ENCODE results near the gene TOPORS. TPM values are rescaled to one million over a fixed set of nuclear protein-coding genes. Genes with fewer than 3 reads are reported as not detected.

Gene TOPORS
- total RNA-seq, 2 experiments from 2014 or later, result 14.3 to 15.2 TPM

DNA sequence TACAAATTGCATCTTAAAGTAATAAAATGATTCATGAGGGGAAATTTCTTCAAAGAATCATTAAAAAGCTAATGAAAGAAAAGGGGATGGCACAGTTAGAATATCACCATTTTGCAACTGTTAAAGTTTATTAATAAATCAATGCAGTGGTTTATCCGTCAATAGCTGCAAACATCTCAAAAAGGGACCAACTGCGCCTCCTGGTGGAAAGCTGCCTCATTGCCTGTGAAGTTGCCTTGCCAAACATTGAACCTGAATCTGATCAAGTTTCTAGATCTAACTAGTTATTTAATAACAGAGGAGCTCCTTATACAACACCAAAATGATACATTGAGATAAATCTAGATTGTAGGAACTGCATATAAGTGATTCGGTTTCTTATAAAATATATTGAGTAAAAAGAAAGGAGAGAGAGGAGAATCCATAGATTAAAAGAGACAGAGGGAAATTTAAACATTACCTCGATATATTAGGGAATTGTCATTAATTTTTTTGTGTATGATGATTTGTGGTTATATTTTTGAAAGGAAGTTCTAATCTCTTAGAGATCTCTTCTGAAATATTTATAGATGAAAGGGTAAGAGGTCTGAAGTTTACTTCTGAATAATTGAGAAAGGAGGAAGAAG lies 27.4 kb upstream of the TOPORS start:
- DNase-seq, result peak; percentile 89
- Mint-ChIP-seq H3K36me3 (ENCODE audit: low read depth) (no peaks in the 10 kb centered on the region), H3K4me3 (no peak overlapping the region), H3K27me3 (ENCODE audit: low read depth) (peaks cover 13% of the 10 kb centered on the region), H3K27ac (no peak overlapping the region), H3K4me1 (ENCODE audit: low read depth) (no peaks in the 10 kb centered on the region), H3K9me3 (no peaks in the 10 kb centered on the region)
- intact Hi-C loops (cut with micrococcal nuclease), result loop anchor here (1.0 kb wide), 1 partner anchor 201 kb away; no protein-coding TSS in a partner anchor
- CTCF ChIA-PET, result interaction anchor here (0.5 to 8.8 kb wide), 27 partner anchors 8 to 394 kb away, joined by 3 to 322 read pairs (median 4); partner anchors contain the start of genes ACO1 and RIGI

DNA sequence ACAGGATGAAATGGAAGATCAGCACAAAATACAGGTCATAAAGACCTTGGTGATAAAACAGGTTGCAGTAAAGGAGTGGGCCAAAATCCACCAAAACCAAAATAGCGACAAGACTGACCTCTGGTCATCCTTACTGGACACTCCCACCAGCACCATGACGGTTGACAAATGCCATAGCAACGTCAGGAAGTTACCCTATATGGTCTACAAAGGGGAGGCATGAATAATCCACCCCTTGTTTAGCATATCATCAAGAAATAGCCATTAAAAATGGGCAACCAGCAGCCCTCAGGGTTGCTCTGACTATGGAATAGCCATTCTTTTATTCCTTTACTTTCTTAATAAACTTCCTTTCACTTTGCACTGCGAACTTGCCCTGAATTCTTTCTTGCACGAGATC lies 26.6 kb upstream of the TOPORS start:
- Mint-ChIP-seq H3K27ac (no peak overlapping the region), H3K27me3 (ENCODE audit: low read depth) (peaks cover 11% of the 10 kb centered on the region), H3K4me1 (ENCODE audit: low read depth) (peaks cover 1% of the 10 kb centered on the region), H3K36me3 (ENCODE audit: low read depth) (no peaks in the 10 kb centered on the region), H3K9me3 (no peaks in the 10 kb centered on the region), H3K4me3 (no peak overlapping the region)
- intact Hi-C loops (cut with micrococcal nuclease), result loop anchor here (1.0 kb wide), 1 partner anchor 200 kb away; no protein-coding TSS in a partner anchor
- CTCF ChIA-PET, result interaction anchor here (0.7 to 8.8 kb wide), 18 partner anchors 9 to 395 kb away, joined by 3 to 322 read pairs (median 4); partner anchors contain the start of genes ACO1 and RIGI
- no peak for DNase-seq

DNA sequence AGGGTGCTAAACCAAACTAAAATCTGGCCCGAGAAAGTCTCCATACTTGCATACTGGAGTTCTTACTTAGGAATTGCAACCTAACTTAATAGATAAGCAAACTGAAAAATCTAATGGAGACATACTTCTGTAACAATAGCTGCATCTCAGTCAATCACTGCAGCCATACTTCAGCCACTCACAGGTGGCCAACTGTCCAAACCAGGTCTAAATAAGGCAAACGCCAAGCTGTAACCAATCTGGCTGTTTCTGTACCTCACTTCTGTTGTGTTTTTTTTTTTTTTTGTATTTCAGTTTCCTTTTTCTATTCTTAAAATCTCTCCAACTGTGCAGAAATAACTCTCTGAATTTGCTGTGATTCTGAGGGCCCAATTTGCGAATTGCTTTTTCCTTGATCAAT lies 24.9 kb upstream of the TOPORS start:
- Mint-ChIP-seq H3K4me3 (no peak overlapping the region), H3K36me3 (ENCODE audit: low read depth) (peaks cover 3% of the 10 kb centered on the region), H3K27ac (no peak overlapping the region), H3K4me1 (ENCODE audit: low read depth) (peaks cover 3% of the 10 kb centered on the region), H3K27me3 (ENCODE audit: low read depth) (peaks cover 11% of the 10 kb centered on the region), H3K9me3 (no peaks in the 10 kb centered on the region)
- intact Hi-C loops (cut with micrococcal nuclease), result no loop called here
- no peak for DNase-seq
- CTCF ChIA-PET, result interaction anchor here (8.8 kb wide), 1 partner anchor 200 kb away, joined by 322 read pairs; no protein-coding TSS in a partner anchor

DNA sequence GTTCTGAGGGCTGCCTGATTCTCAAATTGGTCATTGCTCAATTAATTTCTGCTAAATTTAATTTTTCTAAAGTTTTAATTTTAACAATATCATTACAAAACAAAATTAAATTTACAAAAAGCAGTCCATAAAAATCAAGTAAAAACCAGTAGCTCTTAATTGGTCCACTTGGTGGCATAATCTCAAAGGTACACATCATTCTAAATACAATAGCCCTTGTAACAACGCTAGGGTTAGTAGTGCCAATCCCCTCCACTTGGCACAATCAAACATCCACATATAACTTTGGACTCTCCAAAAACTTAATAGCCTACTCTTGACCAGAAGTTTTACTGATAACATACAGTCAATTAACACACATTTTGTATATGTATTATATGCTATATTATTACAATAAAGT lies 22.5 kb upstream of the TOPORS start:
- peaks cover 7% of the 10 kb centered on the region for H3K27me3 Mint-ChIP-seq (ENCODE audit: low read depth)
- intact Hi-C loops (cut with micrococcal nuclease), result no loop called here
- H3K9me3 Mint-ChIP-seq, result no peaks in the 10 kb centered on the region
- no peak overlapping the region for H3K27ac Mint-ChIP-seq
- peaks cover 8% of the 10 kb centered on the region for H3K36me3 Mint-ChIP-seq (ENCODE audit: low read depth)
- H3K4me1 Mint-ChIP-seq (ENCODE audit: low read depth), result peaks cover 15% of the 10 kb centered on the region
- no peak for DNase-seq
- CTCF ChIA-PET, result interaction anchor here (0.6 to 4.0 kb wide), 5 partner anchors 17 to 238 kb away, joined by 3 to 90 read pairs (median 3); partner anchors contain the start of gene ACO1
- no peak overlapping the region for H3K4me3 Mint-ChIP-seq

DNA sequence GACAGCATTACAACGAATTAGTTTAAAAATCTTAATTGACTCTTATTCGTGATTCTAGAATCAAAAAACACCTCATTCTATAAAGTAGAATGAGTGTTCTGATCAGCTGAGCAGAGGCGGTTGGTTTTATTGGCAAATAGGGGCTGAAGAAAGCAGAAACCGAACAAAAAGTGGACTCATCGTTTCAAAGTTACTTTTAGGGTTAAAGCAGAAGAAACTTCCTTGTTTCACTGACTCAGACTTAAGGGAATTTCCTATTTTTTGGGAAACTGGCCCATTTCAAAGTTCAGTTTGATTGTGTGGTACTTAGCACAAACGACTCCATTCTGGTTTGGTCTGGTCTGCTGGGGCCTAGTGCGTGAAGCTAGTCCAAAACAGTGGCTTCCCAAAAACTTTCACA lies 21.4 kb upstream of the TOPORS start:
- no peak for DNase-seq
- Mint-ChIP-seq H3K4me3 (peak overlapping the region; percentile 88), H3K27me3 (ENCODE audit: low read depth) (peaks cover 2% of the 10 kb centered on the region), H3K36me3 (ENCODE audit: low read depth) (peaks cover 8% of the 10 kb centered on the region), H3K9me3 (no peaks in the 10 kb centered on the region), H3K4me1 (ENCODE audit: low read depth) (peaks cover 16% of the 10 kb centered on the region), H3K27ac (peak overlapping the region; percentile 92)
- intact Hi-C loops (cut with micrococcal nuclease), result loop anchor here (1.0 to 2.0 kb wide), 6 partner anchors 141 to 690 kb away; partner anchors contain the start of genes ACO1, APTX, BAG1 and SMU1
- CTCF ChIA-PET, result interaction anchor here (0.6 to 4.0 kb wide), 7 partner anchors 8 to 195 kb away, joined by 3 to 90 read pairs (median 15); partner anchors contain the start of genes ACO1 and RIGI

DNA sequence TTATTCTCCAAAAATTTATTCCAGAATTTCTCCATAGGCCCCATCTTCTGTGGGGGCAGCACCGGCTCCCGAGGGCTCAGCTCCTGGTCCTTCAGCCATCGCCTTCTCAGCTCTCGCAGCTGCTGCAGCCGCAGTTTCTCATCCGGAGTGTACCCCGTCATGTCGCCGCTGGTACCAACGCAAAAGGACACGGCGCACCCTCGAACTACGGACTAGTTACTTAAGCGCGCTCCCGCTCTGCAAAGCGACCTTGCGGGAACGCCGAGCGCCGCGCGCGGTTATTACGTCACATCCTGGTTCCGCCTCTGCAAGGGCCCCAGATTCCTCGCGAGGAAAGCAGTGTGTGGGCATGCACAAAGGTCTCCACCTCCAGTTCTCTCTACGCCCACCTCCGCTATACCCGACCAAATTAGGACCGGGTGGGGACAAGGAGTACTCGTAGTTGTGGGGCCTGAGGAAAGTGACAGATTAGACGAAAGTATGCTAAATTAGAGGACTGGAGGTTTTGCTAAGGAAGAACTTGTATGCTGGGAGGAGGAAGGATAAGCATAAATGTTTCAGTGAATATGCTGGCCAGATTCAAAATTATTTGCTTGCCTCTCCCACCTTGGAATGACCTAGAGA lies 20.6 kb upstream of the TOPORS start, which contains the start of gene NDUFB6:
Gene NDUFB6 (minus strand): TSS at position 260 of the 624 bp plus-strand sequence. CDS start 99 bp downstream, at position 161.
- Mint-ChIP-seq H3K27me3 (ENCODE audit: low read depth) (peaks cover 2% of the 10 kb centered on the region), H3K9me3 (no peaks in the 10 kb centered on the region), H3K4me1 (ENCODE audit: low read depth) (peaks cover 16% of the 10 kb centered on the region), H3K4me3 (peak within 1 kb of the TSS; percentile 88), H3K36me3 (ENCODE audit: low read depth) (peaks cover 12% of the 10 kb centered on the region), H3K27ac (peak within 1 kb of the TSS; percentile 92)
- peak; percentile 98 for DNase-seq
- CTCF ChIA-PET, result interaction anchor here (0.6 to 4.0 kb wide), 10 partner anchors 9 to 194 kb away, joined by 3 to 90 read pairs (median 10); partner anchors contain the start of genes ACO1, RIGI, SMIM27 and TOPORS
- intact Hi-C loops (cut with micrococcal nuclease), result loop anchor here (1.0 to 2.0 kb wide), 10 partner anchors 21 to 691 kb away; partner anchors contain the start of genes ACO1, APTX, BAG1 and DNAJA1

DNA sequence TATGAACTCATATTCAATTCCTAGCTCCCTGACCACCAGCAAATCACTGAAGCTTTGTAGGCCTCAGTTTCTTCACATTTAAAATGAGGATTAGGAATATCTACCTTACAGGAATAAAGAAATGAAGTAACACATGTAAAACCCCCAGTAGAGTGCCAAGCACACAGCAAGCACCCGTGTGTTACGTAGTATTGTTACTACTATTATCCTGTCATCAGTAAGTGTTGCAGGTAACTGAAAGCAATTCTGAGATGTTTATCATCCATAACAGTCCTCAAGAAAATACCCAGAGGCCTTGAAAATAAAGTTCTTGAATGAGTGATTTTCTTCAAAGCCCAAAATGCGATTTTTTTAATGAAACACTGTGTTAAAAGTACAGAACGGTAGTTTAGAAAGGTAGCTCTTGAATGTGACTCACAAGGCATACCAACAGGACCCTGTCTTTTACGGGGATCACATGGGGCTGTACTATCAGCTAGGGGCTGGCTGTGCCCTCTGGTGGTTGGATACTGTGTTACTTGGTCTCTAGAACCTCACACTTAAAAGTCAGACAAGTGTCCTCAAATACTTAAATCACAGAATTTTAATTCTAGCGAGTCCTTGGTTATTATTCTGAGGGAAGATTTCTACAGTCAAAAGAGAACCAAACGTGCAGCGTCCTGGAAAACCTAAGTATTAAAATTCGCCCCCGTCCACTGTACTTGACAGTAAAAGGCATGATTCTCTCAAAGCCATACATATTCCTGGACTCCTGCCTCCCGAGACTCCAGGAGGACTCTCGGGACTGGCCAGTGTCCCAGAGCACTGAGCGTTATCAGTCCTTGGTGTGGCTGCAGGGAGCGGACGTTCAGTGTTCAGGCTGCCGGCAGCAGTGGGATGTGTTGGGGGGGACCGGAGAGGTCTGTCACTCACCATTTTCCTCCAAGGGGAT lies 19.8 kb upstream of the TOPORS start:
- Mint-ChIP-seq H3K4me1 (ENCODE audit: low read depth) (peaks cover 16% of the 10 kb centered on the region), H3K27me3 (ENCODE audit: low read depth) (no peaks in the 10 kb centered on the region), H3K27ac (peak overlapping the region; percentile 92), H3K4me3 (peak overlapping the region; percentile 88), H3K36me3 (ENCODE audit: low read depth) (peaks cover 14% of the 10 kb centered on the region), H3K9me3 (no peaks in the 10 kb centered on the region)
- CTCF ChIA-PET, result interaction anchor here (0.8 to 4.0 kb wide), 20 partner anchors 9 to 193 kb away, joined by 3 to 90 read pairs (median 5); partner anchors contain the start of genes ACO1, RIGI, SMIM27 and TOPORS
- DNase-seq, result peak; percentile 88
- intact Hi-C loops (cut with micrococcal nuclease), result loop anchor here (1.0 to 2.0 kb wide), 6 partner anchors 20 to 505 kb away; partner anchors contain the start of genes DNAJA1, RIGI, SMIM27 and SMU1

DNA sequence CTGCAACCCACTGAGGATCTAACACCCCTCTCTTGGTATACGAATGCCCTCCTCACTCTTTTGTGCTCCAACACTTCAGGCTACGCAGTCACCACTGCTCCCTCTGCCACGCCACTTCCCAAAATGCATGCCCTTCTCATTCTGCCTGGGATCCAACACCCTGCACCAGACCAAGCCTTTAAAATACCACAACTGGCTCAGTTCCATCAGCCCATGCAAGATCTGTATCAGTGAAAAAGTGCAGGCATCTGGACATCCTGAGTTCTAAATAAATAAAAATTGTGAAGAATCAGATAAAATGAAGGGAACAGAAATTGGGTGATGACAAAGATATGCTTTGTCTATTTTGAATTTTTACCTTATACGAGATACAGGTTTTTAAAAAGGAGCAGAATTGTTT lies 17.9 kb upstream of the TOPORS start:
- H3K9me3 Mint-ChIP-seq, result no peaks in the 10 kb centered on the region
- H3K4me3 Mint-ChIP-seq, result no peak overlapping the region
- peaks cover 16% of the 10 kb centered on the region for H3K4me1 Mint-ChIP-seq (ENCODE audit: low read depth)
- CTCF ChIA-PET, result no interaction called here
- H3K27me3 Mint-ChIP-seq (ENCODE audit: low read depth), result no peaks in the 10 kb centered on the region
- no peak for DNase-seq
- peaks cover 21% of the 10 kb centered on the region for H3K36me3 Mint-ChIP-seq (ENCODE audit: low read depth)
- H3K27ac Mint-ChIP-seq, result no peak overlapping the region
- intact Hi-C loops (cut with micrococcal nuclease), result loop anchor here (1.0 kb wide), 1 partner anchor 11 kb away; no protein-coding TSS in a partner anchor

DNA sequence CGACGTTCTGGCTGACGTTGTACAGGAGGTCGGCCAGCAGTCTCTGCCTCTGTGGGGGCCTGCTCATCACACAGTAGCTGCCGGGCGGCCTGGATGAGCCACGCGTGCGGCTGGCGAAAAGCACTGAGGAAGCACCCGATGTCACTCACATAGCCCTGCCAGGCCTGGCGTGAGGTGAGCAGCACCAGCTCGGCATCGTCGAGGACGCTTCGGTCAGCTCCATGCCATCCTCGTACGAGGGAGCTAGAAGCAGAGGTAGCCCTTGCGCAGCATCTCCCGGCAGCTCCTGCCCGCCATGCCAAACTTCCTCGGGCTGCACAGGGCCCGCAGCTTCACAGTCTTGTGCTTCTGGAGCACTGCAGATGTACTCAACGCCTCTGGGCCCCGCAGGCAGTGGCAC lies 14.4 kb upstream of the TOPORS start:
- no peak overlapping the region for H3K27ac Mint-ChIP-seq
- H3K4me3 Mint-ChIP-seq, result no peak overlapping the region
- CTCF ChIA-PET, result interaction anchor here (0.5 to 1.7 kb wide), 3 partner anchors 12 to 41 kb away, joined by 3 to 8 read pairs (median 5); partner anchors contain the start of gene RIGI
- DNase-seq, result no peak
- no peaks in the 10 kb centered on the region for H3K9me3 Mint-ChIP-seq
- H3K27me3 Mint-ChIP-seq (ENCODE audit: low read depth), result no peaks in the 10 kb centered on the region
- peaks cover 15% of the 10 kb centered on the region for H3K4me1 Mint-ChIP-seq (ENCODE audit: low read depth)
- H3K36me3 Mint-ChIP-seq (ENCODE audit: low read depth), result peaks cover 18% of the 10 kb centered on the region
- intact Hi-C loops (cut with micrococcal nuclease), result no loop called here

DNA sequence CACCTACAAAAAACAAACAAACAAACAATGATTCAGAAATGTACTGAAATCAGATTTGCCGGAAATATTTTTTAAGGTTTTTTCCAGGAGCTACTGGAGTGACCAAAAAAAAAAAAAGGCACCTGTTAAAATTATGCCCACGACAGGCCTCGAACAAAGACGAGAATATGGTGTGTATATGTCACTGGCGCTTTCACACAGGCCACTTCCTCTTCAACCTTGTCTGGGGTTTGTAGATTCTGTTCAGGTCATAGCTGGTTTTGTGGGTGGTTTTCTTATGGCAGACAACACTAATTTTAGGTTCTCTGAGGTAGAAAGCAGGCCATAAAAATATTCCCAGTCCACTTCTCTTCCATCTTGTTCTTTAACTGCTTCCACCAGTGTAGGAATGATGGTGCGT lies 13.6 kb upstream of the TOPORS start:
- Mint-ChIP-seq H3K9me3 (no peaks in the 10 kb centered on the region), H3K27me3 (ENCODE audit: low read depth) (no peaks in the 10 kb centered on the region), H3K36me3 (ENCODE audit: low read depth) (peaks cover 18% of the 10 kb centered on the region), H3K4me3 (no peak overlapping the region), H3K4me1 (ENCODE audit: low read depth) (peaks cover 12% of the 10 kb centered on the region), H3K27ac (no peak overlapping the region)
- intact Hi-C loops (cut with micrococcal nuclease), result no loop called here
- CTCF ChIA-PET, result interaction anchor here (0.6 to 1.7 kb wide), 2 partner anchors 11 to 1930 kb away, joined by 3 to 5 read pairs; no protein-coding TSS in a partner anchor
- no peak for DNase-seq

DNA sequence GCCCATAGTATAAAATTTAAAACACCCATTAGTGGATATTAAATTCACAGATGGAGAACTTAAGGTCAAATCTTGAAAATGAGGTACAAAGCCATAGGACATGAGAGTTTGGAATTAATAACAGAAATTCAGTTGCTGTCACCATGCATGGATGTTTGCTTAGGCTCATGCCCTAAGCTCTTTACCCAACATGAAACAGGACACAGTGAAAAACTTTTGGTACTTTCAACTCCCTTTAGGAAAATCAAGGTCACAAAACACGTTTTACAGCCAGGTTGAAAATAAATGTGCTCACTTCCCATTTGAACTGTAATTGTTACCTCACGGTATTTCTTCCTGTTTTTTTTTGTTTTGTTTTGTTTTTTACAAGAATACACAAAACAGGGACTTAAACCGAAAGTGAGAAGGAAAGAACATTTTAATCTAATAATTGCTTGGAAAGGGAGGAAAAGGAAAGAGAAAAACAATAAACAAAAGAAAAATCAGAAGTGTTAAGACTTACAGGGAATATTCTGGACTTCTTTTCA lies 6.1 kb upstream of the TOPORS start:
- intact Hi-C loops (cut with micrococcal nuclease), result loop anchor here (10.0 kb wide), 1 partner anchor 896 kb away; no protein-coding TSS in a partner anchor

More for the DNA sequence above, 6.1 kb upstream of the TOPORS start:
- CTCF ChIA-PET, result interaction anchor here (0.6 to 1.1 kb wide), 3 partner anchors 14 to 179 kb away, joined by 3 to 5 read pairs (median 3); no protein-coding TSS in a partner anchor
- Mint-ChIP-seq H3K9me3 (no peaks in the 10 kb centered on the region), H3K36me3 (ENCODE audit: low read depth) (peaks cover 9% of the 10 kb centered on the region), H3K4me3 (no peak overlapping the region), H3K27ac (peak overlapping the region; percentile 17), H3K27me3 (ENCODE audit: low read depth) (no peaks in the 10 kb centered on the region), H3K4me1 (ENCODE audit: low read depth) (peaks cover 36% of the 10 kb centered on the region)
- no peak for DNase-seq
